ENCODE measurements around the gene CD81.

- TF ChIP-seq CTCF (conservative IDR thresholded peaks at IDR 0.05; ENCODE audit: low read depth, low read length): peak; percentile 71
- no peak for TF ChIP-seq EZH2 (IDR thresholded peaks at IDR 0.05; ENCODE audit: borderline replicate concordance, low read depth, low read length, poor library complexity, severe bottlenecking)
Observed at GRCh38 chr11:2428322-2428795, 51.2 kb downstream of the CD81 start.

All from A673 (cell line).